HTERT RPE-1 (cell line): ENCODE results near the gene HUS1B.
"Not testable (repeated sequence)": the region's sequence is repeated elsewhere in the genome, so short reads cannot be mapped to it uniquely, and the experiment has no call there.

ENCODE experiments used
- in situ Hi-C: fragments of 300-500 bp; cut with MboI; formaldehyde crosslinking; loops from 4 replicates; pipeline ENCODE4 v1.14.3; 2020; ENCODE audit warnings: low sequenced_read_pairs

HUS1B gene

DNA sequence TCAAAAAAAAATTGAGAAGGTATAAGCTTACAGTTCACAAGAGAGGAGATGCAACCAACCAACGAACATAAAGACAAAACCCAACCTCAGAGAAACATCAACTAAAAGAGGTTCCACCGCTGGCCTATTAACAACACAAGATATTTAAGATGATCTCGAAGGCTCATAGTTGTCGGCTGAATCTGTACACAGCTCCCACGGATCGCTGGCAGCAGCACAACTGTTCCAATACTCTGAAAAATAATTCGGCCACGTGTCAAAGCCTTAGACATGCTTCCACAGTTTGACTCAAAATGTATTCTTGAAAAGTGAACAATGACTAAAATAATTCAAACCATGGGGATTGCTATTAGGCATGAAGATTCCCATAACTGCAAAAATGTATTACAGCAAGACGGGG lies 22.4 kb upstream of the HUS1B start:
- in situ Hi-C loops: no loop called here

DNA sequence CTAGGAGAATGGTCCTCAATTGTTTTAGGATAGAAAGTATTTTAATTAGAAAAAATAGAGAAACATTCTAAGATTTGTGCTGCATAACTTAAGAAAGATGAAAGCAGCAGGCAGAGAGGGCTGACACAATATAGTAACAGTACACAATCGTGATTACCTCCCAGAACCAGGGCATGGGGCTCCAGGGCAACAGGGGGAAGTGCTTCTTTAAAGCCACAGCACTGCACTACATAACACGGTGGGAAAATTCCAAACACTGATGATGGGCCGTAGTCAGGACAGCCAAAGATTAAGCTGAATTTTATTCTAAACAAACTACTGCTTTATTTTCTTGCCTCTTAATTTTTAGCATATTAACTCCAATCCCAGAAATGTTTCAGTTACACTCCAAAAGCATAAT lies 21.6 kb upstream of the HUS1B start:
- in situ Hi-C loops: no loop called here

GRCh38 chr6:677919-678318 lies 21.0 kb upstream of the HUS1B start:
- in situ Hi-C loops: no loop called here

DNA sequence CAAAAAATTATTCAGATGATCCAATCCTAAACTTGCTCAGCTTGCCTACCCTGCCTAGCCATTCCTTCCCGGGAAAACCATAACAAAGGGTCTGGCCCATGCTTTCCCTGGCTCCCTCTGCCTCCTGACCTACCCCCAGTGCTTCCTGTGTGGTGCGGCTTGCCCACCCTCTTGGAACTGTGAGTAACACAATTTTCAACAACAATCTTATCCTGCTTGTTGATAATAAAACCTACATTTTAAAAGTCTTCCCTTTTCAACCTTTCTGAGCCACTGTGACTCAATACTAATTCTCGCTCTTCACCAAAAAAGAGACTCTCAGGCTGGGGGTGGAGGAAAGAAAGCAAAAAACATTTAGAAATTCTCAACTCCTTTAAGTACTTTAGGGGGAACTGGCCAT lies 18.1 kb upstream of the HUS1B start:
- in situ Hi-C loops: no loop called here

DNA sequence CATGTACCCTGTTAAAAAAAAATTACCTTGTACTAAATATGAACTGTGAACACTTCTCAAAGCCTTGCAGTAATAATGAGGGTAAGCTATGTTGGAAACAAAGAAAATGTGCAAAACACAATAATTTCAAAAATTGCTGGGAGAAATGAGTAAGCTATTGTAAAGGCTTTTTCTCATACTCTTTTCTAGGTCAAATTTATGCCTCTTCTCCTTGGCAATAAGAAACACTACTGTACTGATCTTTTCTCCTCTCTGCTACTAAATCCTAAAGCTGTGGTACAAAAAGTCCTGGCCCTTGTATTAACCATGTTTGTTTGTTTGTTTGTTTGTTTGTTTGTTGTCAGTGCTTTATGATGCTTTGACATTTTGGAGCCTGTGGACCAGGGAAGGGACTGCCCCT lies 17.5 kb upstream of the HUS1B start:
- in situ Hi-C loops: no loop called here

- in situ Hi-C loops: no loop called here
Observed at GRCh38 chr6:667253-667927, 10.5 kb upstream of the HUS1B start.

DNA sequence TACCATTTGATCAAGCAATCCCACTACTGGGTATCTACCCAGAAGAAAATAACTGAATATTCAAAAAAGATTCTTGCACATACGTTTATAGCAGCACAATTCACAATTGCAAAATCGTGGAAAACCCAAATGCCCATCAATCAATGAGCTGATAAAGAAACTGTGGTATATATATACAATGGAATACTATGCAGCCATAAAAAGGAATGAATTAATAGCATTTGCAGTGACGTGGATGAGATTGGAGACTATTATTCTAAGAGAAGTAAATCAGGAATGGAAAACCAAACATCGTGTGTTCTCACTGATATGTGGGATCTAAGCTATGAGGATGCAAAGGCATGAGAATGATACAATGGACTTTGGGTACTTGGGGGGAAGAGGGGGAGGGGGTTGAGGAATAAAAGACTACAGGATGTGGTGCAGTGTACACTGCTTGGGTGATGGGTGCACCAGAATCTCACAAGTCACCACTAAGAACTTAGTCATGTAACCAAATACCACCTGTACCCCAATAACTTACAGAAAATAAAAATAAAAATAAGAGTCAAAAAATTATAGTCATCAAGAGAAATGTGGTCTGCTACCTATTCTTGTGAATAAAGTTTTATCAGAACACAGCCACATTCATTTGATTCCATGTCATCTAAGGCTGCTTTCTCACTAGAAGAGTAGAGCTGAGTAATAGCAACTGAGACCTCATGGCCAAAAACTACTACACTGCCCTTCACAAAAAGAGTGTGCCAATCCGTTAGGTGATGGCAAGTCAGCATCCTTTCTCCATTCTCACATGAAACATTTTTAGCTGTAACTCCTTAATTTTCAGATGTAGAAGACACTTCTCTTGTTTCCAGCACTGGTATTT lies 8.7 kb upstream of the HUS1B start:
- in situ Hi-C loops: no loop called here

- in situ Hi-C loops: not testable (repeated sequence)
Observed at GRCh38 chr6:663788-664187, 6.9 kb upstream of the HUS1B start.

DNA sequence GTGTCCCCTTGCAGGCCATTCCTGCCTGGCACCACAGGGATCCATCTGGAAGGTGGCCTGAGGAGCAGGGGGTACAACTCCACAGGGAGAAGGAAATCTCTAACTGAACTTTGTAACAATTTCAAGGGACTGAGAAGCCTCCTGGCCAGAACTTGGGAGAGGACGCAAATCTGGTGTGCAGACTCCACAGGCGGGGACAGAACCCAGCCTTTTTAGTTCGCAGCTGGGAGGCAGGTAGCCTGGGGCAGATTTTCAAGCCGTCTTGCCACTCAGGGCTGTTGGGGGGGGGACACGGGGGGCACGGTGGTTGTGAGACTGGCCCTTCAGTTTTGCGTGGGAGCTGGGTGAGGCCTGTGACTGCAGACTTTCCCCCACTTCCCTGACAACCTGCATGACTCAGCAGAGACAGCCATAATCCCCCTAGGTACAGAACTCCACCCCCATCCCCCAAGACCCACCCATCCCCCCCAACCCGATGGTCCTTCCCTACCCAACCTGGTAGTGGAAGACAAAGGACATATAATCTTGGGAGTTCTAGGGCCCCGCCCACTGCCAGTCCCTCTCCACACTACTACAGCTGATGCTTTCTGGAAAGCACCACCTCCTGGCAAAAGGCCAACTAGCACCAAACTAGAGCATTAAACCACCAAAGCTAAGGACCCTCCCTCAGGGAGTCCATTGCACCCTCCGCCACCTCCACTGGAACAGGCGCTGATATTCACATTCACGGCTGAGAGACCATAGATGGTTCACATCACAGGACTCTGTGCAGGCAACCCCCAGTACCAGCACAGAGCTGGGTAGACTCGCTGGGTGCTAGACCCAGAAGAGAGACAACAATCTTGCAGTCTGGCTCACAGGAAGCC lies 3.0 kb upstream of the HUS1B start:
- in situ Hi-C loops: no loop called here

- in situ Hi-C loops: no loop called here
Observed at GRCh38 chr6:658244-658643, 1.3 kb upstream of the HUS1B start.

DNA sequence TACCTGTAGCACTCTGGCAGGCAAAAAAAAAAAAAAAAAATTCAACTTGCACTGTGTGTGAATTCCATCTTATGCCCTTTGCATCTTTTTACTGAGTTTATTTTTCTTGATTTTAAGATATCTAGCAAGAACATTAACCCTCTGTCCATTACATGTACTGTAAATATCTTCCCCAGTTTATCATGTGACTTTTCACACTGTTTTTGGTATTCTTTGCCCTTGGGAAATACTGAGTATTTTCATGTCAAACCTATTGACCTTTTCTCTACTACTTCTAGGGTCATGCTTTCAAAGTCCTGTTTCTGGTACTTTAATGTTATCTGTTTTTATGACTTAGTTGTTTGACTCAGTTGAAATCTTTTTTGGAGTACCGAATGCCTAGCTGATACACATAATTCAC lies 843 bp upstream of the HUS1B start:
- in situ Hi-C loops: no loop called here

DNA sequence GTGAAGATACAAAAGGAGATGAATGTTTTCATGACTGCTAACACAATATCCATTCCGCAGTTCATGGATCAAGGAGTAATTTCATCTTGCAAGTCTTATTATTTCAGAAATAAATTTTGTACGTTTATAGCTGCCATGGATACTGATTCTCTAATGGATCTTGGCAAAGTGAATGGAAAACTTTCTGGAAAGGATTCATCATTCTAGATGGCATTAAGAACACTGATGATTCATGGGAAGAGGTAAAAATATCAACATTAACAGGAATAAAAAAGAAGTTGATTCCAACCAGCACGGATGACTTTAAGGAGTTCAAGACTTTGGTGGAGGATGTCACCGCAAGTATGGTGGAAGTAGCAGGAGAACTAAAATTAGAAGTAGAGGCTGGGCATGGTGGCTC lies 2.8 kb downstream of the HUS1B start:
- in situ Hi-C loops: no loop called here

DNA sequence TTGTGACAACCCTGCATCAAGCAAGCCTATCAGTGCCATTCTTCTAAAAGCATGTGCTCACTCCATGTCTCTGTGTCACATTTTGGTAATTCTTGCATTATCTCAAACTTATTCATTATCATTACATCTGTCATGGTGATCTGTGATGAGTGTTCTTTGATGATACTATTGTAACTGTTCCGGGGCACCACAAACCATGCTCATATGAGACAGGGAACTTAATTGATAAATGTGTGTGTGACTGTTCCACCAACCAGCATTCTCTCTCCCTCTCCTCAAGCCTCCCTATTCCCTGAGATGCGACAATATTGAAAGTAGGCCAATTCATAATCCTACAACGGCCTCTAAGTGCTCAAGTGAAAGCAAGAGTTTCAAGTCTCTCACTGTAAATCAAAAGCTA lies 4.0 kb downstream of the HUS1B start:
- in situ Hi-C loops: no loop called here

DNA sequence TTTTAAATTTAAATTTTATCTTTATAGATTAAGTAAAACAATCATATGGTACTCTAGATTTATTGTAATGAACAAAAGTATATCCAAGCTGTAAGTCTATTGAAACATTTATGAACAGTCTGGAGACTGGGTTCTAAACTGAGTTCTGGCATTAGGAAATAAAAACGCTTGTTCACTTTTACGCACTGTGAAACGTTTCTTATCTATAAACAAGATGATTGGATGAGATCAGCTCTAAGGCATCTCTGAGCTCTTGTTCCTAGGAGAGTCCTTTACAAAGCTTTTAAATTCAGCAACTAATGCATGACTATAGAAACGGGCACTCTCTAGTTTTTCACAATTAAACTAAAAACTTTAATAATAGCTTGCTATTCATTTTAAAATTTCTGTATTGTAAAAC lies 6.8 kb downstream of the HUS1B start:
- in situ Hi-C loops: no loop called here

DNA sequence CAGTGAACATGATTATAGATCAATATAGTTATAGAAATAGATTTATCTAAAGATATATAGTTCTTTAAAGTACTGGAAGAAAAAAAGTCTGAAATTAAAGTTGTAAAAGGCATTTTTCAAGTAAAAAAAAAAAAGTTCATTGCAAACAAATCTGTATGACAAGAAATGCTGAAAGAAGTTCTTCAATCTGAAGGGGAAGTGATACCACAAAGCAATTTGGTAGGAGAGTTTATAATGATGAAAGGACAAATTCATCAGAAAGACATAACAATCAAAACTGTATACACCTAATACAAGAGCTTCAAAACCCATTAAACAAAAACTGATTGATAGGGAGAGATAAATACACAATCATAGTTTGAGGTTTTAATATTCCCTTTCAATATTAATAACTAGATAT lies 14.1 kb downstream of the HUS1B start:
- in situ Hi-C loops: no loop called here

GRCh38 chr6:641225-641985 lies 15.5 kb downstream of the HUS1B start:
- in situ Hi-C loops: no loop called here

GRCh38 chr6:636488-636887 lies 20.4 kb downstream of the HUS1B start:
- in situ Hi-C loops: no loop called here

- in situ Hi-C loops: no loop called here
Observed at GRCh38 chr6:635233-635632, 21.7 kb downstream of the HUS1B start.

- in situ Hi-C loops: no loop called here
Observed at GRCh38 chr6:633611-634010, 23.3 kb downstream of the HUS1B start.

DNA sequence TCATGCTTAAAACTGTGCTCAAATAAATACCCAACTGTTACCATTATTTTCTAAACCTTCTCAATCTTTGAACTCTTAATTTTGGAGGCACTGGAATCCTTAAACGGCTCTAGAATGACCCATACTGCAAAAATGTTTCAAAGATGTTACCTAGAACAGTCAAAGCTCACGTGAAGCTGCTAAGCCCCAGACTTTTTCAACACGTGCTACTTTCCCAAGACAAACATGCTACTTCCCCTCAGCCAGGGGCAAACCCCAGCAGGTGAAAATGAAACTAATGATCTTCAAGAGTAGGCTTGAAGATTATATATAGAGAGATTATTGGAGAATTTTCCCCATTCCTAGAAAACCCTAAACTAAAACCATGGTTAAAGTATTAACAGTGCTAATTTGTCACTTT lies 28.1 kb downstream of the HUS1B start:
- in situ Hi-C loops: no loop called here

DNA sequence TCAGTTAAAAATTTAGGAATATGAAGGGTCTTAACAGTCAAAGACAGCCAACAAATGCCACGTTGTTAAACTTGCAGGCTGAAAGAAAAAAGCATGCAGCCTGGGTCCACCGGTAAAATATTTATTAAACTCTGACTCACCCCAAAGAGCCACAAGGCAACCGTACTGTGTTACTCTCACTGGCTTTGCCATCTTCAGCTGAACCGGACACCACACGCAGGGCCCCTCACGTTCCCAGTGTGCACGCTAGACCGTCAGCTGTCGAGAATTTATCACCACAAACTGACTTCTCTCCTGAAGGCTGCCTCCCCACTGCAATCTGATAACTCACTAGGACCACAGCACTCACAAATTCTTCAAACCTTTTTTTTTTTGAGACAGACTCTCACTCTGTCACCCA lies 30.7 kb downstream of the HUS1B start:
- in situ Hi-C loops: no loop called here
